ENCODE measurements around the gene FLVCR1.

Gene FLVCR1

DNA sequence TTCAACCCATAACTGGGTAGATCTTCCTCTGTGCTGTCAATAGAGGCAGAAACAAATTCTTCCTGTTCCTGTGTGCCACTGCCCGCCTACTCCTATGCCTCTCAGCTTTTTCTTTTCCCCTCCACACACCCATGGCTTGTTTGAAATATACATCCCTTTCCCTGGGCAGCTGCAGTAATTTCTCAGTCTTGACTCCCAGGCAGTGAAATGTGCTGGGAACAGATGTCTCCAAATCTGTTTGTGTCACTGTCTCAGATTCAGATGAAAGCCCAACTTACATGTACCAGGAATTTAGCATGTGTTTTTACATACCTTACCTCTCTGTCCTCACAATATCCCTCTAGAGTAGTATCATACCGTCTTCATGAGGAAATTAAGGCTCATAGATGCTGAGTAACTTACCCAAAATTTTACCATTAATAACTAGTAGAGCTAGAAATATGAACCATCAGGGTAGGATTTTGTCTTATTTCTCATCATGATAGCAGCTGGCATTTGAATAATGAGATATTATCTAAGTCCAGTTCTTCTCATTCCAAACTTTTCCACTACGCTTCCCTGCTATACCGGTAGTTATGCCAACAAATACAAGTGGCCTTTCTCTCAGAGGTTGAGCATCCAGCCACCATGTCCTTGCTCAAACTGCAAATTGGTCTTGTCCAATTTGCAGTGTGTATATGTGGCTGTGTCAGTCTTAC is 87.5 kb downstream of the FLVCR1 start:
- DNase-seq (ENCODE audit: low read depth): no peak

DNA sequence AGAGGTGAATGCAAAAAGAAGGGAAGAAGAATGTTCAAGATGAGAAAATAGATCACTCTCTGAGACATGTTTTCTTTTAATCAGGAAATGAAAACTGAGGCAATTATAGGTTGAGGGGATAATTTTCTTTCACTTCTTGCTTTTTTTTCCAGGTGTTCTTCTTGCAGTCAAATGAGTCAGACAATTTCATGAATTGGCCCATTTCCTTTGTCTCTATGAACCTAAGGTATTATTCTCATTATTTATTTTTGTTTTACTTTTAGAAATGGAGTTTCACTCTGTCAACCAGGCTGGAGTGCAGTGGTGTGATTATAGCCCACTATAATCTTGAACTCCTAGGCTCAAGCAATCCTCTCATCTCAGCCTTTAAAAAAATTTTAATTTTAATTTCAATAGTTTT is 88.8 kb downstream of the FLVCR1 start:
- DNase-seq (ENCODE audit: low read depth): no peak

All from fibroblast of the conjunctiva (primary cell).